GM21381 (cell line): Measurements from ENCODE around the gene KHDRBS2.

Experiments
- ATAC-seq: cut with Tn5 transposase; IDR thresholded peaks from one replicate; pipeline ENCODE4 v1.9.1; 2021; ENCODE audit warnings: mild to moderate bottlenecking, moderate library complexity; ENCODE audit not compliant: unreplicated experiment

The KHDRBS2 gene

DNA sequence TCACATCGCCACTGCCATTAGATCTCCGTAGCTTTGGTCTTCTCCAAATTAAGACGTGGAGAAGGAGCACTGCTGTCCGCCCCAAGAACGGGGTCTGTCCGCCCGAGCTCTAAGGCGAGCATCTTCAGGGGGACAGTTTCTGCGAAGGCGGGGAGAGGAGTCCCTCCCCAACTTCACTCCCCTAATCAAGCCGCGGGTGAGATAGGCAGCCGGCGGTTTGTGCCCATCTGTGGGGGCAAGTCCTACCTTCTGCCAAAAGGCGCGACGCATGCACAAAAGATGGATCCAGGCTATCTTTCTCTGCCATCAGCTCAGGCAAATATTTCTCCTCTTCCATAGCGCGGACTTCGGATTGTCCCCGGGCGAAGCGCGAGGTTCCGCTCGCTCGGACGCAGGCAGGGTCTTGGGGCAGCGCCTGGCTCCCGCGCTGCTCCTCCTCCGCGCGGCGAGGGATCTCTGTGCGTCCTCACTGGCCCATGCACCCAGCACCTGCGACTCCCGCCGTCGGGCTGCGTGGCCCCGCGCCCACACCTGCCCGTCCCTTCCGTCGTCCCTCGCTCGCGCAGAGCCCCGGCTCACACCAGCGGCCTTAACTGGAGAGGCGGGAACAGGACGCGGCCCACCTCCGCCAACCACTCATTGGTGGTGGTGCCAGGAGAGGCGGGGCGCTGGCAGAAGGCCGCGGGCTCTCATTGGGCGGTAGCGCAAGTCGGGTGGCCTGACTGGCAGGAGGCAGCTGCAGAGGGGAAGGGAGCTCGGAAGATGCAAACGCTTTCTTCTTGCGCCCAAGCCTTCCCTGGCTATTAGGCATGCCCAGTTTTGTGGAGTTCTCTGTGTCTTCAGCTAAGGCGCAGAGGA, at the start of gene KHDRBS2:
TSS of gene KHDRBS2 (minus strand) at position 614 of the 858 bp plus-strand sequence.
- ATAC-seq = peak; percentile 100

DNA sequence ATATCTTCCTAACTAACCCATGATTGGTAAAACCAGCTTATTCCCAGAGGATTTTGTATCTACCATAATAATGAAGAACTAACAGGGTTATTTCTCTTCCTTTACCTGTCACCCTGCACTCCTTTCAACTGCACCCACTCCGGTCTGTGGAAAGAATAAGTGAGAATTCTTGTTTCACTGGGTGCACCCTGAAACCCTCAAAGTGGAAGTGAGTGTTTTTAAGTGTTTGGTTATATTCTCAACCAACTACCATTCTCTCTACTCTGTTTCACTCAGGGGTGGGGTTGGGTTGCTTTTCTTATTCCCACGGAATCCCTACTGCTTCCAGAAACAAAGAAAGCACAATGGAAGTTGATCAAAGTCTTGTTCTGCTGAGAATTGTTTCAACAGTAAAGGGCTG, 42.6 kb upstream of the KHDRBS2 start:
- ATAC-seq = no peak

DNA sequence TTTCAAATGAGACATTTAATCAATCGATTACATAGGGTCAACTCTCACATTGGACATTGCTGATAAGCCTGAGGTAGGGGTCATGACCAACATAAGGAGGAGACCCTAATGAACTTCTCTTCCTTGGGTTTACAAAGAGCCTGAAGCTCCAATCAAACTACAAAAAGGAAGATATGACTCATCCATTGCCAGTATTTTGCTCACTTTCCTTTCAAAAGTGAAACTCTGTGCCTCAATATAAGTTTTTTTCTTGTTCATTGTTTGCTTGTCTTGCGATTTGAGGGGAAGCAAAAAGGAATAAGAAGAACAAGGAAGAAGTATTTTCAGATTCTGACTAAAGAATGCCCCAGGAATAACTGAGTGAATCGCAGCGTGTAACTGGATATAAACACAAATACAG, 38.8 kb upstream of the KHDRBS2 start:
- ATAC-seq = no peak

DNA sequence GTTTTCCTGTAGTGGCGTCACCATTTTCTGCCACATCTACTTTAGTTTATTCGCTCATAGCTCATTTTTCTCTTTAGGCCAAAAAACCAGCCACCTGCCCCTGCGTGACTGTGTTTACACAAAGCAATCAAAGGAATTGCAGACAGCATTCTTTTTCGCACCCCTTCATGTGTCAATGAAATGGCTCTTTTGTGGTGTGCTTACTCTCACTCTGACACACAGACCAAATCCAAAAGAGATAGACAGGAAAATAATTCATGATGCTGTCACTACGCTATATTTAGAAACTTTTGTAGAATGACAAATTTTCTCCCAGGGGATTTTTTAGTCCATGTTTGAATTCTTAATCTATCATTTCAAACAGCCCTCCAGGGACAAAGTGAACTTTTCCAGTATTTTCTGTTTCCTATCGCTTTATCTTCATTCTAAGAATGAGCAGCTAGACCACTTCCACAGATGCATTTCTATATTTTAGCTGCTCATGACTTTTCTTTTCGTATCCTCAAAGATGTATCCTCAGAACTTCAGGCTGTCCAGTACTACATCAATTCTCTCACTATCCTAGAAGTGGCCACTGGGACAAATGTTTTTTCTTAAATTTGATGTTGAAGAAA, 37.9 kb upstream of the KHDRBS2 start:
- ATAC-seq = no peak

DNA sequence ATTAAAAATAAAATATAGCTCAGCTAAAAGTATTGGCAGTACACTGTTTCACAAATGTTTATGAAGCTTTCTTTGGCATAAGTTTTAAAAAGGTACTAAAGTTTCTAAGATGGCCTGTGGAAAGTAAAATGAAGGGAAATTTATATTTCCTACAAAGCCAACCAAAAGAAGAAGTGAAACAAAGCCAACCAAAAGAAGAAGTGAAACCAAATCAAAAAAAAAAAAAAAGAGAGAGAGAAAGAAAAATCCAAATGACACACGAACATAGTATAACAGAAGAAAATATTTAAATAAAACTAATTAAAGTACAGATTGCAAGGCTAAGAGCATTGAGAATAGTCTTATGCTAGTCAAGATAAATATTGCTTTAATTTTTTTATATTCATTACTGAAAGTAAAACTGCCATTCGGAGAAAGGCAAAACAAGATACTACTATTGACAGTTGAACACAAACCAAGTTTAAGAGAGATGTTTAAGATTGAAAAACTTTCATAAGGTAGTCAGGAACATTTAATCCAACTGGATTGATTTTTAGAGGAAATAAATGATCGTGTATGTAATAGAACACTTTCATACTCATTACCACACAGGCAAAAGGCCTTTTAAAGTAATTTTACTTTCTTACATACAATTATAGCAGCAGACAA, 12.8 kb upstream of the KHDRBS2 start:
- ATAC-seq = peak; percentile 87

DNA sequence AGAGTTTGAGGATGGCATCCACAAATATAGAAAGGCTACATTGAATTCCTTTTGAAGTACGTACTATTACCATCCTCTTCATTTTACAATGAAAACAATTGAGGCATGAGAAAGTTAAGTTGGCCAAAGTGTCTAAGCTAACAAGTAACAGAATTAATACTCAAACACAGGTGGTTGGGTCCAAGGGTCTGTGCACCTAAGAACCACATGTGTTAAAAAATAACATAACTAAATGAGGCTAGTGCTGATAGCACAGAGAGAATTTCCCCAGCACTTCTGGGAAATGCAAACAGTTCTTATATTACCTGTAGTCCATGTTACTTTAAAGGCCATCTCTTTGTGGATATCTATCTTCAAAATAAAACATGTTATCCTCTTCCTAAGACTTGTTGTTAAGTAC, 10.5 kb upstream of the KHDRBS2 start:
- no peak for ATAC-seq

DNA sequence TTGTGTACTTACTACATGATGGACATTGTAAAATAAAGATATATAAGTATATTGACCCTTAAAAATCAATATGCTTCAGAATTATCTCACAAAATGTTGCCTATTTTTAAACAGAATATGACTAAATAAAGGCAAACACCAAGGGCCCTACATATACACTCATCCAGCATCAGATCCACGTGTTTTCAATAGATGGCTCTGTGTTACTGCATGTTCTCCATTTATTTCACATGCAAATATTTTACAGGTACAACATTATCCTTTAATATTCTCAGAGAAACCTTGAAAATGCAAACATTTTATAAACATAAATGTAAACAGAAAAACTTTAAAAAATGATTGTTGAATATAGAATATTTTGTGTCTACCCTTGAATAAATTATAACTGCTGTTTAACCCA, 2.9 kb upstream of the KHDRBS2 start:
- no peak for ATAC-seq

DNA sequence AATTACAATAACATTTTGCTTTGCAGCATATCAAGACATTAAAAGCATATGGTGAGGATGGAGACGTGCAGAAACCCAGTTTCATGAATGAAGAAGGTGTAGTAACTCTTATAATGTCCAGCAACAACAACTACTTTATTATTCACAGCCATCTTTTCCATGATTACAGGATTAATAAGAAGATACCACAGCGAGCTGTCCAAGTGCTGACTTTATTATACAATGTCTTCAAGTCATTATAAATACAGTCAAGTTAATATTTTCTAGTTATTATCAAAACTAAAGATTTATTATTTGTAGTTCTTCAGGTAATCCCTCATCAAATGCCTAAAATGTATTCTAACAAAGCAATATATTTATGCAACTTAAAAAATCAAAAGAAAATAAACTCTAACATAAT, 2.5 kb upstream of the KHDRBS2 start:
- no peak for ATAC-seq

DNA sequence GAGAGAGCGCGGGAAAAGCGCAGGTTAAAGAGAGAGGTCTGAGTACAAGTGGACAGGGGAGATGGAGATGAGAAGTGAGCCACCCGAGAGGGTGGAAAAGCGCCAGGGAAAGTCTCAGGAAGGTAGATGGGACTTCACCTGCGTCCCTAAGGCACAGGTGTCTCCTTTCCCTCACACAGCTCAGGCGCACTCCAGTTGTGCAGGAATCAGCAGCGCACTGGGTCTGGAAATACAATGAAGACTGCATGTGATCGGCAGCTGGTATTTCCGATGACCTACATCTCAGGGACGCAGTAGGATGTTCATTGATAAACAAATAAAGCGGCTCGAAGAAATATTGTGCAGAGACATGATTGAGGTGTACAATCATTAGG, 432 bp upstream of the KHDRBS2 start:
- peak; percentile 0 for ATAC-seq

DNA sequence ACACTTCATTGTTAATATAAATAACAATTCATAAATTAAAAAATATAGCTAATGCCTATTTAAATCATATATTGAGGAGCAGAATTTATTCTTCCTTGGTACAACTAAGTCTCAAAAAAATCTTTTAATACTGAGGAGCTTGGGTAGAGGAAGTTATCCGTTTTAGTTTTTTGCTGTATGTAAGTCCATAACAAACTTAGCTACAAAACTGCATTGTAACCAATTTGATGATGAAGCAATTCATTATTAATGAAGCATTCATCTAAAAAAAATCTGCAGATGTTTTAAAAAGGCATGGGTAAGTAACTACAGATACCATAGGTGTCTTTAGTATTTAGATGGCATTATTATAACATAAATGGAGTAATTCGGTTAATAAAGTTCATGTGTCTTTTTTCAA, 1.3 kb downstream of the KHDRBS2 start:
- ATAC-seq = no peak

DNA sequence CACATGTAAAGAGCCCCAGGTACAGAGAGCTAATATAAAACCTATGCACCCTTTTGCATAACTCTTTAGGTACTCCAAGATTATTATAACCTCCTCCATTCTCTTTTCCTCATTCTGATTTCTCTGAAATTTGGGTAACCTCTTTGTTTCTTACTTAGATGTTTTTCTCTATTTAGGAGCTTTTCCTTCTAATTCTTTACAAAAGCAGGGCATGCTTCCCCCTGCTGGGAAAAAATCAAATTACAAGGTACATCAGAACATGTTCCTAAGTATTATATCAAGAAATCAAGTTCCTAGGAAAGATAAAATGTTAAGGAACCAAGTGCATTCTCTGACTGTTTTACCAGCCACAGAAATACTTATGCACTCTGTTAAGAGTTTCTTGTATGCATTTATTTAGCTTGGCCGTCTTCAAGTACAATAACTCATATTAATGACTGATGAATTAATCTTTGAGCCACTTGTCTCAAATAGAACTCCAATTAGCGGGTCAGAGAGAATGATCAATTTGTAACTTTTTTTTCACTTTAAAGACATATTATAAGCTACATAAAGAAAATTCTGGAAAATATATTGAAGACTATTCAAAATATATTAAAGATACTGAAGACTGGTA, 2.1 kb downstream of the KHDRBS2 start:
- ATAC-seq = no peak

DNA sequence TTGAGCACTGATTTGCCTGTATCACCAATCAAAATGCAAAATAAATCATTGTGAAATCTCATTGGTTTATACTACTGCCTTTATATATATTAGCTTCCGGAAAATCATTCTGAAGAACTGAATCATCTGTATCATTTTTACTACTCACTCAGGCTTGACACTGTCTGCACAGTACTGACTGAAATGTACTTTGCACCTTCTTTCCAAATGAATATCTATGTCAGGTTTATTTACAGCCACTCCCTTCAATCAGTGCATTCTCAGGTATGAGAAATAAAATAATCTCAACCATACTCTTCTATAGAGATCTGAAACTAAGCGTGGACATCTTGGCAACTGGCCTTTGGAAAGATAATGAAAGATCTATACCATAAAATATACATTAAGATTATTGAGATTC, 2.7 kb downstream of the KHDRBS2 start:
- ATAC-seq = no peak

DNA sequence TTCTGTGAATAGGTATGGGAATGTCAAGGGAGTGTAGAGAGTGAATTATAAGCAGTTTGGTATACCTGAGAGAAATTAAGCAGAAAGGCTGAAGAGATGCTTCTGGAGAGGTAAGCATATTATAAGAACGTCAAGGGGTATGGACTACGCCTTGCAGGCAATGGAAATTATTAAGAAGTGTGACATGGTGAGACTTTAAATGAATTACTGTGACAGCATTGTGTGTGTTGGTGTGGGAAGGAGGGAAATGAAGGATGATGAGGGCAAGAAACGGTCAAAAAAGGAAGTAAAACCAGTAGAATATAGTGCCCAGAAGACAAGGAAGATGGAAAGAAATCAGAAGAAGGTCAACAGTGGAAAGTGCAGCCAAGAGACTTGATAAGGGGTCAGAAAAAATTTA, 5.9 kb downstream of the KHDRBS2 start:
- ATAC-seq = no peak

DNA sequence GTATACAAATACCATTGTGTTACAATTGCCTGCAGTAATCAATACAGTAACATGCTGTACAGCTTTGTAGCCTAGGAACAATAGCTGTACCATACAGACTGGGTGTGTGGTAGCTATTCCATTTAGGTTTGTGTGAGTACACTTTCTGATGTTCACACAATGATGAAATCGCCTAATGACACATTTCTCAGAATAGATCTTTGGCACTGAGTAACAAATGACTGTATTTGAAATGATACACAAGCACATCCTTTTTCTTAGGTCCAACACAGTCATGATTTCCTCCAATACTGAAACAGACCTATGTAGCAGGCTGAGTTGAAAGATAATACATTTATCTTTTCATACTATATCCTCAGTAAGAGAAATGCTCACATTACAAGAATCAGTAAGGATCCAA, 13.9 kb downstream of the KHDRBS2 start:
- ATAC-seq = no peak

DNA sequence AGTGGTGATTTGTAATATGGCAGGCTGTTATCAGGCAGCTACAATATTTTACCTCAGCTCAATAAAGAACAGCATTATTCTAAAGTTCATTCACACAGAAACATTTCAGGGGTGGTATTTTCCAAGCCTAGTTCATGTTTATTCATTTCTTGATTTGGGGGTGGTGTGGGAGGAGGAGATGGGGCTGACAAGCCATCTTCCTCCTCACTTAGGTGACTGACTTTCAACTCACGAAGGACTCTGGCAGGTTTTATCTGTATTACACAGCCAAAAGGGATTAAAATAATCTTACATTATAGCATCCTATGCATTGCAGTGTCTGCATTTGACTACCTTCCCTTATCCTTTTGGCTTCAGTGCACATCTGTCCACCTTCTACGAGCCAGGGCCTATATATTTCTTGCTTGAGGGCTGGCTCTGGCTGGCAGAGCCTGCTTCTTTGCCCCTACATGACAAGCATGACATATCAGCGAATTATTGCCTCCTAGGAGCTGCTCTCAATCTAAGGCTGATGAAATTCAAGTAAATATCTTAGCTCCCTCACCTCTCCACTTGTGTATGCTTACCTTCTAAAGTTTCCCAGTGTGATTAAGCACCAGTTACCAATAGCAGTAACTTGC, 20.0 kb downstream of the KHDRBS2 start:
- ATAC-seq = no peak

DNA sequence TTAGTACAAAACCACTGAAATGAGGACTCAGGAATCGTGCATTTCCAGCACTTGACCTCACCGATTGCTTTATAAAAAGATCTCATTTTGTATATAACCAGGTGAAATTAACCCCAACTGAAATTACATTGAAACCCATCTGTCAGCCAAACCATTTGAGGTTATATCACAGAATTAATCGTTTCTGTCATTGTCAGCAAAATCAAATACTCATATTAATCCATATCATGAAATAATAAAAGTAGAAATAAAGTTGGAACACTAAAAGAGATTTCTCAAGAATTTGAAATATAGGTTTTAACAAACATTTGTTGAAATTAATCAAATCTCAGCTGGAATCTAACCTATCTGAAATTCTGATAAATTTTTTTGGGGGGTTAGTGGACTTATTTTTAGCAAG, 23.7 kb downstream of the KHDRBS2 start:
- ATAC-seq = no peak

DNA sequence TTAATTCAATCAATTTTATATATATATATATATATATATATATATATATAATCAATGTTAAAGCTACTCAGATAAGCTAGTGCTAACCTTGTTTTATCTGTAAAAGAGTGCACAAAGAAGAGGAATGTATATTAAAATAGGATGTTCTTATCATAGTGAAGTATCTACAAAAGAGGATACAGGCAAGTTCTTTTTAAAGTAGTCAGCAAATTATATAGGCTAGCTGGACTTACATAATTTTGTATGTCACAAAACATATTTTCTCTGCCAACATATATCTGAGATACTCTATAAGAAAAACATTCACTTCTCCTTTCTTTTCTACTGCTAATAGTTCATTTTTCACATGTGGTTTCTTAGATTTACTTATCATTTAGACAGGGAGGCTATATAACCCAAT, 39.9 kb downstream of the KHDRBS2 start:
- ATAC-seq = no peak

DNA sequence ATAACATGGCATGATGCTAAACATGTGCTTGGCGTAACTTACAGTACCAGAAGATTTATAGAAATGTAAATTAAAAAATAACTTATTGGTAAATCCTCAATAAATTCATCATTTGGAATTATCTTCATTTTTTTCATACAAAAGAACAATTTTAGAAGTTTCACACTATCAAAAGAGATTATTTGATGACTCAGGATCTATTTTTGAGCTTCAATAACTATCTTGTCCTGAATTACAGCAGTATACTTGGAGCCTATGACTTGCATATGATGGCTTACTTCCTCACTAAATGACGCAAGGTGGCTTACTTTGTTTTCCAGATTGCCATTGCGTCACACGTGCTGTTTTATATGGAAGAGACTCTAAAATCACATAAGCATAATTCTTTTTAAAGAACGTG, 49.2 kb downstream of the KHDRBS2 start:
- ATAC-seq = no peak

DNA sequence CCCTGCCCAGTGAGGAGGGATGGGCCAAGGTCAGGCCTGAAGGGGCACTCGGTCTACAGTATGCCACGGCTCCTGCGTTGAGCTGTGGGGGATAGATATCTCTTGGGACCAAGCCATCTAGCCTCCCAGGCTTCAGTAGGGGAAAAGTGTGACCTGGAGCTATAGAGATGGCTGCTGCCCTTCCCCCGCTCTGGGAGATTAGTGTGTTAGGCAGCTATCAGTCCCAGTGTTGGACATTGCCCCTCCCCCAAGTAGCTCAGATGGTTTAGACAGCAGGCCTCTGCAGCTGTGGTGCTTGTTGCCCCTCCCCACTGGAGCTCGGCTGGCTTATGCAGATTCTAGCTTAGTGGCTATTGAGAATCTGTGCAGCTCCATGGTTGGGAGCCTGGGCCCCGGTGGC, 56.8 kb downstream of the KHDRBS2 start:
- no peak for ATAC-seq

DNA sequence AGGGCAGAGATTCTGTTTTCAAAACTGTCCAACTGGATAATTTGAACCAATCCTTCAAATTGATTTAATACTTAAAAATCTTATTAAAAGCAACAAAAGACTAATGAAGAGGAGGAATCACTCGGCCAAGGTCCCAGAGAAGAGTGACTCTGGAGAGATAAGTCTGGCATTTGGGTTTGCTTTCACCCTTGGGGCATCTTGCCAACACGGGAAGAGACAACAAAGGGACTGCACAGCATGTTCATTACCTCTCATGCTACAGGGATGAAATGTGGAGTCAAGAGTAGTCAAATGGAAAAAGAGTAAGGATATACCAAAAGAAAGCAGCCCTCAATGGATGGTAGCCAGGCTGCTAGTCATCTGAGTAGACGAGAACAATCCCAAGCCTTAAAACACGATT, 68.2 kb downstream of the KHDRBS2 start:
- ATAC-seq = no peak

DNA sequence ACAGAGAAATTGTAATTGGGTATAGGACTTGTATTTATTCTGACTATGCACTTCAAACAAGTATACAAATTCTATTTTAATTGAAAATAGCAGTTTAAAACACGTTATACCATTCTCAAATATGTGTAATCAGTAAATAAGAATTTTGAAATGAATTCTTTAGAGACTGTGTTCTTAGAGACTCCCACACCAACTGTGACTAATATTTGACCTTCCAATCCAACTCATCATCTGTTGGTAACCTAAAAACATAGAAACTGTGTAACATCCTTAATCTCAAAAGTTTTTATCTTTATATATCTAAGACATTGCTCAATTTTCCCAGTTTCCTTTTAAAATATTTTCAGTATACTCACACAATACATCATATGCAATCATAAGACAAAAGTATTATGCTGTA, 83.9 kb downstream of the KHDRBS2 start:
- ATAC-seq = no peak
